ENCODE measurements around the gene TMCC2.

GRCh38 chr1:205312866-205313562 lies 85.3 kb downstream of the TMCC2 start:
- TF ChIP-seq EZH2 (IDR thresholded peaks at IDR 0.05; ENCODE audit: insufficient read depth, low read length) (no peak), CTCF (IDR thresholded peaks at IDR 0.05; ENCODE audit: insufficient read depth, low read depth, low read length) (no peak)

All from astrocyte (in vitro differentiated cells and primary cell).